ENCODE measurements around the gene CASP14.
A peak's percentile ranks its signal among the peaks of the same experiment; 100 is the strongest.

Gene CASP14

DNA sequence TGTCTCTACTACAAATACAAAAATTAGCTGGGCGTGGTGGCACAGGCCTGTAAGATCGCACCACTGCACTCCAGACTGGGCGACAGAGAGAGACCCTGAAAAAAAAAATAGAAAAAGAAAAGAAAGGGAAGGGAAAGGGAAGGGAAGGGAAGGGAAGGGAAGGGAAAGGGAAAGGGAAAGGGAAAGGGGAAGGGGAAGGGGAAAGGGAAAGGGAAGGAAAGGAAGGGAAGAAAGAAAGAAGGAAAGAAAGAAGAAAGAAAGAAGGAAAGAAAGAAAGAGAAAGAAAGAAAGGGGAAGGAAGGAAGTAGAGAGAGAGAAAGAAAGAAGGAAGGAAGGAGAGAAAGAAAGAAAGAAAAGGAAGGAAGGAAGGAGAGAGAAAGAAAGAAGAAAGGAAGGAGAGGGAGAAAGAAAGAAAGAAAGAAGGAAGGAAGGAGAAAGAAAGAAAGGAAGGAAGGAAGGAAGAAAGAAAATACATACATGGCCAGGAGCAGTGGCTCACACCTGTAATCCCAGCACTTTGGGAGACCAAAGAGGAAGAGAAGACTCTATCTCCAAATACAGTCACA is 49.8 kb downstream of the CASP14 start:
- TF ChIP-seq, protein P1, sequence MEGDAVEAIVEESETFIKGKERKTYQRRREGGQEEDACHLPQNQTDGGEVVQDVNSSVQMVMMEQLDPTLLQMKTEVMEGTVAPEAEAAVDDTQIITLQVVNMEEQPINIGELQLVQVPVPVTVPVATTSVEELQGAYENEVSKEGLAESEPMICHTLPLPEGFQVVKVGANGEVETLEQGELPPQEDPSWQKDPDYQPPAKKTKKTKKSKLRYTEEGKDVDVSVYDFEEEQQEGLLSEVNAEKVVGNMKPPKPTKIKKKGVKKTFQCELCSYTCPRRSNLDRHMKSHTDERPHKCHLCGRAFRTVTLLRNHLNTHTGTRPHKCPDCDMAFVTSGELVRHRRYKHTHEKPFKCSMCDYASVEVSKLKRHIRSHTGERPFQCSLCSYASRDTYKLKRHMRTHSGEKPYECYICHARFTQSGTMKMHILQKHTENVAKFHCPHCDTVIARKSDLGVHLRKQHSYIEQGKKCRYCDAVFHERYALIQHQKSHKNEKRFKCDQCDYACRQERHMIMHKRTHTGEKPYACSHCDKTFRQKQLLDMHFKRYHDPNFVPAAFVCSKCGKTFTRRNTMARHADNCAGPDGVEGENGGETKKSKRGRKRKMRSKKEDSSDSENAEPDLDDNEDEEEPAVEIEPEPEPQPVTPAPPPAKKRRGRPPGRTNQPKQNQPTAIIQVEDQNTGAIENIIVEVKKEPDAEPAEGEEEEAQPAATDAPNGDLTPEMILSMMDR (conservative IDR thresholded peaks at IDR 0.05; ENCODE audit: control insufficient read depth, insufficient read depth, low read depth, low read length), result no peak
- no peak for DNase-seq (ENCODE audit: low read depth)
- H3K4me3 ChIP-seq (ENCODE audit: control insufficient read depth, low read depth, low read length), result no peak overlapping the region

DNA sequence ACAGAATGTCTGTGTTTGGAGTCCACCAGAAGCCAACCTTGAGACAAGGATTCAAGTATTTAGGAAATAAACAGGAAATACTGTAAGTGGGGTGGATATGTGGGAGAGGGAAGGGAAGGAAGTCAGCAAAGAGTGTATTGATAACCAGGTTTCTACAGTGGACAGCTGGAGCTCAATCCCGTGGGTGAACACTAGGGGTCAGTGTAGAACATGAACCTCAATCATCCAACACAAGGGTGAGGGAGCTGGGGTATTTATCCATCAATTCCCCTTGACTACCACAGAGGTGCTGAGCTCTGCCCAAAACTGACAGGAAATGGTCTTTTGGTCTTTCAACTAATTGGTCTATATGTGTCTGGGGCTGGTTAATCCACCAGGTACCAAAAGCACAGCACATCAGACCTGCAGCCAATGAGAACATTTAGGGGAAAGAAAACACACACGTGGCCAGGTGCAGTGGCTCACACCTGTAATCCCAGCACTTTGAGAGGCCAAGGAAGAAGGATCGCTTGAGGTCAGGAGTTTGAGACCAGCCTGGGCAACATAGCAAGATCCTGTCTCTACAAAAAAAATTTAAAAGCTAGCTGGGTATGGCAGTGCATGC is 52.3 kb downstream of the CASP14 start:
- DNase-seq (ENCODE audit: low read depth), result peak; percentile 62
- H3K4me3 ChIP-seq (ENCODE audit: control insufficient read depth, low read depth, low read length), result no peak overlapping the region
- TF ChIP-seq, protein P1 (conservative IDR thresholded peaks at IDR 0.05; ENCODE audit: control insufficient read depth, insufficient read depth, low read depth, low read length), result peak; percentile 82

DNA sequence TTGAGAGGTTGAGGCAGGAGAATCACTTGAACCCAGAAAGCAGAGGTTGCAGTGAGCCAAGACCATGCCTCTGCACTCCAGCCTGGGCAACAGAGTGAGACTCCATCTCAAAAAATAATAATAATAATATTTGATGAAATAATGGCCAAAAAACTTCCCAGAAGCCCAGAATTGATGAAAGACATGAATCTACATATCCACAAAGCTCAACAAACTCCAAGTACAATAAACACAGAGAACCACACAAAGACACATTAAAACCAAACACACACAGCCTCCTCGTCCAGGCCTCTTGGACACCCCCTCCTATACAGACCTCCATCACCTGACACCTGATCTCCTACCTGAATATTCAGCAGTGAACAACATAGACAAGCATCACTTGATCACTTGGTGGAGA is 54.7 kb downstream of the CASP14 start:
- TF ChIP-seq, protein P1 (conservative IDR thresholded peaks at IDR 0.05; ENCODE audit: control insufficient read depth, insufficient read depth, low read depth, low read length), result no peak
- no peak overlapping the region for H3K4me3 ChIP-seq (ENCODE audit: control insufficient read depth, low read depth, low read length)
- DNase-seq (ENCODE audit: low read depth), result no peak

DNA sequence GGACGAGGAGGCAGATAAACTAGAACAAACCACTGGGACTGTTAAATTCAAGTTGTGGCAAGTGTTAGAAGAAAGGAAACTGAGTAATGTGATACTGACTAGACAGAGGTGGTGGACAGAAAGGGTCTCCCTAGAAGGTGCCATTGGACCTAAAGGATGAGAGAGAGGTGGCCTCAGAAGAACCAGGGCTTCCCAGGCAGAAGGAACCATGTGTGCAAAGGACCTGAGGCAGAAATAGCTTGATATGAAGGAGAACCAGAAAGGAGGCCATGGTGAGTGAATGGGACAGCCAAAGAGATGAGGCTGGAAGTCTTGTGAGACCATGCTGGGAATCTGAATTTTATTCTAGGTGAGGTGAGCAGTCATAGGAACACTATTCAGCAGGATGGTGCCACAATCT is 55.1 kb downstream of the CASP14 start:
- TF ChIP-seq, protein P1 (conservative IDR thresholded peaks at IDR 0.05; ENCODE audit: control insufficient read depth, insufficient read depth, low read depth, low read length), result no peak
- H3K4me3 ChIP-seq (ENCODE audit: control insufficient read depth, low read depth, low read length), result no peak overlapping the region
- DNase-seq (ENCODE audit: low read depth), result no peak

DNA sequence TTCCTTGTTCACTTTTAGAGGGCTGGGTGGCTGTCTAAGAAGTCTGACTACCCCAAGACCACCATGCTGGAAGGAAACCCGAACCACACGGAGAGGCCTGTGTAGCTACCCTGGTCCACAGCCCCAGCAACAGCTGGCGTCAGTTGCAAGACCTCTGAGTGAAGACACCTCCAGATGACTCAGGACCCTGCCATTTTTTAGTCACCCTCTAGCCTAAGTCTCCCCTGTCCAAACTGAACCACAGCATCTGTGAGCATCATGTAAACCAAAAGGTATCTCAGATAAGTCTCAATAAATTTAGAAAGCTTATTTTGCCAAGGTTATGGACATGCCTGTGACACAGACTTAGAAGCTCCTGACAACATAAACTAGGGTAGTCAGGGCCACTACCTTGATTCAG is 55.8 kb downstream of the CASP14 start:
- TF ChIP-seq, protein P1 (conservative IDR thresholded peaks at IDR 0.05; ENCODE audit: control insufficient read depth, insufficient read depth, low read depth, low read length), result no peak
- no peak overlapping the region for H3K4me3 ChIP-seq (ENCODE audit: control insufficient read depth, low read depth, low read length)
- no peak for DNase-seq (ENCODE audit: low read depth)

DNA sequence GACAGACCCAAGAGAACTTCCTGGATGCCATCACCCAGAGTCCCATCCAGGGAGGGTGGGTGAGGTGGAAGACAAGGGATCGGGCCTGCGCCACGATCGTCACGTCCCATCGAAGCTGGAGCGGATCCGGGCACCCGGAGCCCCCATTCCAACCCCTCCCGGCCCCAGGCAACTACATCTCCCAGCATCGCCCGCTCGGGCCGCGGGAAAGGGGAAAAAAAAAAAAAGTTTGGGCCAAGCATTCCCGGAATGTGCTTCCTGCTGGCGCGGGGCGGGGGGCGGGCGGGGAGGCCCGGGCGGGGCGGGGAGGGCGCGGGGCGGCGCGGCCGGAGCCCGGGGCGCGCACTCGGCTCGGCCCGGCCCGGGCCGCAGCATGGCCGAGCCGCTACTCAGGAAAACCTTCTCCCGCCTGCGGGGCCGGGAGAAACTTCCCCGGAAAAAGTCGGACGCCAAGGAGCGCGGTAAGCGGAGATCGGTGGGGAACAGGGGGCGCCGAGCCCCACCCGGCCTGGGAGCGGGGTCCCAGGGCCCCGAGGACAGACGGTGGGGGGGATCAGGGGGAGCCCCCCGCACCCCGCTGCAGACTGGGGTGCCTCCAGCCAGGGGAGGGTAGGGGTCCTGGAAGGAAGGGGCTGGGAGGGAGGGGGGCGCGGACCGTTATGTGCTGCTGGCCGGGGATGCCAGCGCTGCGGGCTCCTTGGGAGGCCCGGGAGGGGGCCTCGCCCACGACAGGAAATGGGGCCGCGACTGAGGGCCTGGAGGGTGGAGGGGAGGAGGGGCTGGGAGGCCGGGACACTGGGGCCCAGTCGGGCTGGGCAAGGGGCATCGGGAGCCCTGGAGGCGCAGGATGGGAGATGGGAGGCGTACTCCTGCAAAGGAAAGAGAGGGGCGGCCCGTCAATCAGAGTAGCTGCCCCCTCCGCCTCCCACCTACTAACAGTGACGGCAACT is 58.1 kb downstream of the CASP14 start, which contains the start of gene SYDE1:
Gene SYDE1 (plus strand): TSS at position 341 of the 950 bp plus-strand sequence. CDS start 33 bp downstream, at position 374.
- H3K4me3 ChIP-seq (ENCODE audit: control insufficient read depth, low read depth, low read length), result peak within 1 kb of the TSS; percentile 75
- DNase-seq (ENCODE audit: low read depth), result peak; percentile 45
- TF ChIP-seq, protein P1 (conservative IDR thresholded peaks at IDR 0.05; ENCODE audit: control insufficient read depth, insufficient read depth, low read depth, low read length), result no peak
